CD4-positive, alpha-beta T cell treated with Interleukin-15 for 4 hours (primary cell): ENCODE data around the gene BAX.
"Not testable (repeated sequence)": the region's sequence is repeated elsewhere in the genome, so short reads cannot be mapped to it uniquely, and the experiment has no call there.

Source experiments
- DNase-seq: peaks from one replicate; pipeline ENCODE4 v3.0.0-alpha.2; 2020; ENCODE audit warnings: low spot score

The BAX gene

GRCh38 chr19:48954595-48955307 is at the start of gene BAX:
TSS of gene BAX (plus strand) at chr19:48954875. CDS start at chr19:48954929, 54 bp downstream.
- peak; percentile 87 for DNase-seq

GRCh38 chr19:48905664-48906063 is 49.0 kb upstream of the BAX start:
- no peak for DNase-seq

GRCh38 chr19:48906324-48906723 is 48.4 kb upstream of the BAX start:
- no peak for DNase-seq

- DNase-seq: no peak
Measured at GRCh38 chr19:48907671-48908070, 47.0 kb upstream of the BAX start.

GRCh38 chr19:48909424-48910077 is 45.1 kb upstream of the BAX start:
- not testable (repeated sequence) for DNase-seq

GRCh38 chr19:48910803-48911202 is 43.9 kb upstream of the BAX start:
- no peak for DNase-seq

GRCh38 chr19:48913114-48913889 is 41.4 kb upstream of the BAX start:
- no peak for DNase-seq

- DNase-seq: no peak
Measured at GRCh38 chr19:48914181-48914580, 40.5 kb upstream of the BAX start.

GRCh38 chr19:48915757-48916156 is 38.9 kb upstream of the BAX start:
- DNase-seq: no peak

GRCh38 chr19:48918071-48918470 is 36.6 kb upstream of the BAX start:
- DNase-seq: no peak

GRCh38 chr19:48918801-48919247 is 35.9 kb upstream of the BAX start:
- DNase-seq: no peak

GRCh38 chr19:48919271-48919670 is 35.4 kb upstream of the BAX start:
- DNase-seq: not testable (repeated sequence)

- no peak for DNase-seq
Measured at GRCh38 chr19:48920949-48921348, 33.7 kb upstream of the BAX start.

- DNase-seq: no peak
Measured at GRCh38 chr19:48921721-48922500, 32.8 kb upstream of the BAX start.

GRCh38 chr19:48922548-48923490 is 31.9 kb upstream of the BAX start:
- no peak for DNase-seq

GRCh38 chr19:48925240-48925843 is 29.3 kb upstream of the BAX start:
- DNase-seq: no peak

- DNase-seq: not testable (repeated sequence)
Measured at GRCh38 chr19:48925890-48926289, 28.8 kb upstream of the BAX start.

GRCh38 chr19:48926909-48927308 is 27.8 kb upstream of the BAX start:
- DNase-seq: peak; percentile 6

- not testable (repeated sequence) for DNase-seq
Measured at GRCh38 chr19:48927692-48928091, 27.0 kb upstream of the BAX start.
